Activated CD4-positive, alpha-beta T cell treated with anti-CD3 and anti-CD28 coated beads, Interleukin-2, amount 50 U/mL, for 24 hours (primary cell): ENCODE results near the gene LIMS2.

Experiments used
- DNase-seq, 2 donors: peaks; one replicate each; pipeline ENCODE4 v3.0.0-alpha.2; 2020; ENCODE audit warnings: low read depth in 1 of 2, low spot score in 1 of 2

Gene LIMS2

DNA sequence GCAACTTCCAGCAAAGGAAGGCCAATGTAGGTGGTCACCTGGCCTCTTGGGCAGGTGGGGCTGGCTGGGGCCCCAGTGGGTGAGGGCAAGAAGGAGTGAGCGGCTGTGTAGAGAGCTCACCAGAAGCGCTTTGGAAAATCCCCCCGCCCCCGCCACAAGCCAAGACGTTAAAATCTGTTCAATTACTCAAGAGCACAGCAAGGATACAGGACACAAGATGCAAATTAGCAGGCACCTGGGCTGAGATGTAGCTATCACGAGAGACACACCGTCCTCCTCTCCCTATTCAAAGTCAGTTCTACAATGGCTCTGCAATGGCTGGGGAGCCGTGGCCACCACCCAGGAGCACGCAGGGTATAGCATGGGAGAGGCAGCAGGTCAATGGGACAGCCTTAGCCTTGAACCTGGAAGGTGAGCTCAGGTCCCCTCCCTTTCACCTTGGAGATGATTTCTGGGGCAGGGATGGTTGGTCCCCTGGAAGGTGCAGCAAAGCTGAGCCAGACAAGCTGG is 67.9 kb downstream of the LIMS2 start:
- no peak for DNase-seq

- no peak for DNase-seq
Observed at GRCh38 chr2:127606625-127607398, 68.5 kb downstream of the LIMS2 start.

DNA sequence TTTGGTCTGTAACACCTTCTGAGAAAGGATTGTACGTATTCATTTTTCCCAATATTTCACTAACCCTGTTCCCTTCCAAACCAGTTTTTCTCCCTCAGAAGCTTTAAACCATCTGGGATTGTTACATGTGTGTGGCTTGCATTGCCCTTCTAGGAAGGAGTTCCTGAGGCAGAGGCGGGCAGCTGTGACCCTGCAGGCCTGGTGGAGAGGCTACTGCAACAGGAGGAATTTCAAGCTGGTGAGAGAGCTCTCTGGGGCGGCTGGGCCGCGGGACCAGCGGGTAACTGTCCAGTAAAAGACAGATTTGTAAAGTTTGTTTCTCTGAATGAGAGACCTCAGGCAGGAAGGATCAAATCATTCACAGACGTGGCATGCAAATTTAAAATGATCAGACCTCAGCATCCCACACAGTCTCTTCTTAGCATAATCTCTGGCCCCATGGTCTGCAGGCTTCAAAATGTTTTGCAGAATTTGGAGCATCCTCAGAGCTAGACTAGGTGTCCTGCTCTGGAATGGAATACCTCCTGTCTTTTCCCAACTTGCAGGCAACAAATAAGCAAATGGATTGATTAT is 69.6 kb downstream of the LIMS2 start:
- DNase-seq, result no peak

DNA sequence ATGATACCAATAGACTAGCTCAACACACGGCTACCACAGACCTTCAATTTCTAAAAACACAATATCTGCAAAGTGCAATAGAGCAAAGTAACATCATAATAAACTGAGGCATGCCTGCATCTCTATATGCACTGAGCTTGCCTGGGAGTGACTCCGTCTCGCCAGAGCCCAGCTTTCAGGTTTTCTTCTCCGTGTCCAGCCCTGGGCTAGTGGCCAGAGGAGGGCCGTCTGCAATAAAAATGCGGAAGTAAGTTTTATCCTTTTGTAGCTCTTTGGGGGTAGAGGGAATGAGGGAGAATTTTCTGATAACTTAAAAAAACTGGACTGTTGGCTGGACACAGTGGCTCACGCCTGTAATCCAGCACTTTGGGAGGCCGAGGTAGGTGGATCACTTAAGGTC is 70.3 kb downstream of the LIMS2 start:
- no peak for DNase-seq

DNA sequence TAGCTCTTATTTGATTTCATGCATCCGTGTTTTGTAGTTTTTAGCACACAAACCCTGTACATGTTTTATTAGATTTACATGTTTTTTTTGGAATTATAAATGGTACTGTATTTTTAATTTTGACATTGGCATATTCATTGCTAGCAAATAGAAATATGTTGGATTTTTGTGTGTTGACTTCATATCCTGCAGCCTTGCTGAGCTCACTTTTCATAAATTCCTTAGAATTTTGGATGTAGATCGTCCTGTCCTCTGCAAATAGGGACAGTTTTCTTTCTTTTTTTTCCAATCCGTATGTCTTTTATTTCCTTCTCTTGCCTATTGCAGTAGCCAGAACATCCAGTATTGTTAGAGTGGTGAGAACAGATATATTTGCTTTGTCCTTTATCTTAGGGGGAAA is 76.1 kb downstream of the LIMS2 start:
- no peak for DNase-seq

DNA sequence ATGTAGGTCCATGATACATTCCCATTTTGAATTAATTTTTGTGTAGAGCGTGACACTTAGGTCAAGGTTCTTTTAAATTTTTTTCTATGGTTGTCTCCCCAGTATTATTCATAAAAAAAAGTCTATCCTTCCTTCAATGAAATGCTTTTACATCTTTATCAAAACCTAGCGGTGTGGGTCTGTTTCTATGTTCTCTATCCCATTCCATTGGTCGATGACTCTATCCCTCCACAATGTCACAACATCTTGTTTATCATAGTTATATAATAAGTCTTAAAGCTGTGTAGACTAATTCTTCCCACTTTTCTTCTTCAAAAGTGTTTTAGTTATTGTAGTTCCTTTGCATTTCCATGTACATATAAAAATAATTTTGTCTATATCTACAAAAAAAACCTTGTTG is 76.6 kb downstream of the LIMS2 start:
- no peak for DNase-seq

- no peak for DNase-seq
Observed at GRCh38 chr2:127597984-127598380, 77.3 kb downstream of the LIMS2 start.

GRCh38 chr2:127597046-127597983 is 78.0 kb downstream of the LIMS2 start:
- DNase-seq, result no peak

GRCh38 chr2:127596311-127597045 is 78.9 kb downstream of the LIMS2 start:
- no peak for DNase-seq

DNA sequence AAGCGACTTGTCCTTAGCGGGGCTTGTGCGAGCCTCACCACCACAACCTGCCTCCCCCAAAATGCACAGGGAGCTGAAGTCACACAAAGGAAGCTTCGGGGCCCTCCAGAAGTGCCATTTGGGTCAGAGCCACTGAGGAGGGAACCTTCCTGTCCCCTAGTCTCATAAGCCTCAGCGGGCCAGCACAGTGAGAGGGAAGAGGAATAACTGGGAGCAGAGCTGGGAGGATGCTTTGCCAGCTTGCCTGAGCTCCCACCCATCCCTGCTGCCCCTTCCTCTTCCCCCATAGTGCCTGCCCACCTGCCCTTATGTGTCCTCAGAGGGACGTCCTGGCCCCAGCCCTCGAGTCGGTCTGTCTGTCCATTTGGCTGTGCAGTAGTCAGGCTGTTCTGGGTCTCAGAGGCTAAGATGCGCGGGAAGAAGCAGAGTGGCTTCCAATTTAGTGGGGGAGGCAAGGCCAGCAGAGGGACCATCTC is 81.2 kb downstream of the LIMS2 start:
- no peak for DNase-seq

DNA sequence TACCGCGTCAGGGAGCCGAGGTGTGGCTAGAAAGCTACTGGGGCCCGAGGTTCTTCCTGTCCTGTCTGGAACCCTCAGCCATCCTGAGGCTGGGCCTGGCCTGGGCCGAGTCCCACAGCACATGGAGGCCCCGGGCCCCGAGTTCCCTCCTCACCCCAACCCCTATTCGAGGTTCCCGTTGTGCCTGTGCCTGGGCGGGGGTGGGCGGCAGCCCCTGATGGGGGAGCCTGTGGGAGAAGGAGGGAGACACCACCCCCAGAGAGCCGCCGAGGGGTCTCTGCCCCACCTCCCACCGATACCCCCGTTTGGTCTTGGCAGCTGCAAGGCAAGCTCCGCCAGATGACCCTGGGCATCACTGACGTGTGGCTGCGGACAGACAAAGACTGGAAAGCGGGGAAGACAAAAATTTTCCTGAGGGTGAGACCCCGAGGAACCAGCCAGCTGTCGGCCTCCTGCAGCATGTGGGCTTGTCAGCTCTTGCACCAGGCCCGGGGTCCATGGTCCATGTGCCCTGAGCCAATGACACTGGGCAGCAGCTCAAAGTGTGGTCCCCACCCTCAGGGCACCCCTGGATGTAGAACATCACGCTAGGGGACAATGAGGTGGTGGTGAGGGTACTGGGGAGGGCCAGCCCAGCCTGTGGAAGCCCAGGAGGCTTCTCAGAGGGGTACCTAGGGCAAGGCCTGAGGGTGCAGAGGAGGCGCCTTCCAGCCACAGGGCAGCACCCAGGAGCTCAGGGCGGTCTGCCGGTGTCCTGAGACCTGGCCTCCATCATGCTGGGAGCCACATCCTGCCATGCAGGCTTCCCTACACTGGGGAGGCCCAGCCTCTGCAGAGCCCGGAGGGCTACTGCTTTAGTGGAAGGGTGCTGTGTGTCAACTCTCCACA is 81.9 kb downstream of the LIMS2 start:
- DNase-seq, result no peak

GRCh38 chr2:127592761-127593227 is 82.5 kb downstream of the LIMS2 start:
- no peak for DNase-seq

DNA sequence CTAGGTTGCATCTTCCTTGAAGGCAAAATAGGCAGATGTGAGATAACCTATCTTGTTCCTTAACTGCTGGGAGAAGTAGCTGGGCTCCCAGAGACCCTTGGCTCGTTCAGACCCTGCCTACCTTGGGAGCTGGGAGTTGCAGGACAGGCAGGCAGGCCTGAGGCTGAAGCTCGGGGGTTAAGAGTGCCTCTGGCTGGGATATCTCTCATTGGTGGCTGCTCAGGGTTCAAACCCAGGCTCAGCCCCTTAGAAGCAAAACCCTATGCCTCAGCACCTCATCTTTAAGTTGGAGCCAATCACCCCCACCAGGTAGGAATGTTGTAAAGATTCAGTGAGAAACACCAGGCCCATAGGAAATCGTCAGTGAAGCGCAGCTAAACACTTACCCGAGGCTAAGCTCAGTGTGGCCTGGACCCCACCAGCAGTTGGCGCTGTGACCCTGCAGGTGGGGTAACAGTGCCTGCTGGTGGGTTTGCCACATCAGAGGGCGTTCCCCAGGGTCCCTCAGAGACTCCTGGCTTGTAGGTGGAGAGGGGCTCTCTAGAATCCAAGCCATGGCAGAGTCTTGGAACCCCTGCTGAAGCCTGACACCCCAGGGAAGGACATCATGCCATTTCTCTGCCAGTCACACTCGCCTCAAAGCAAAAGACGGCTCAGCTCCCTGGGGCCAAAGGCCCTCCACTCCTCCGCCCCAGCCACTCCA is 84.0 kb downstream of the LIMS2 start:
- peak; percentile 18 to 45 for DNase-seq

DNA sequence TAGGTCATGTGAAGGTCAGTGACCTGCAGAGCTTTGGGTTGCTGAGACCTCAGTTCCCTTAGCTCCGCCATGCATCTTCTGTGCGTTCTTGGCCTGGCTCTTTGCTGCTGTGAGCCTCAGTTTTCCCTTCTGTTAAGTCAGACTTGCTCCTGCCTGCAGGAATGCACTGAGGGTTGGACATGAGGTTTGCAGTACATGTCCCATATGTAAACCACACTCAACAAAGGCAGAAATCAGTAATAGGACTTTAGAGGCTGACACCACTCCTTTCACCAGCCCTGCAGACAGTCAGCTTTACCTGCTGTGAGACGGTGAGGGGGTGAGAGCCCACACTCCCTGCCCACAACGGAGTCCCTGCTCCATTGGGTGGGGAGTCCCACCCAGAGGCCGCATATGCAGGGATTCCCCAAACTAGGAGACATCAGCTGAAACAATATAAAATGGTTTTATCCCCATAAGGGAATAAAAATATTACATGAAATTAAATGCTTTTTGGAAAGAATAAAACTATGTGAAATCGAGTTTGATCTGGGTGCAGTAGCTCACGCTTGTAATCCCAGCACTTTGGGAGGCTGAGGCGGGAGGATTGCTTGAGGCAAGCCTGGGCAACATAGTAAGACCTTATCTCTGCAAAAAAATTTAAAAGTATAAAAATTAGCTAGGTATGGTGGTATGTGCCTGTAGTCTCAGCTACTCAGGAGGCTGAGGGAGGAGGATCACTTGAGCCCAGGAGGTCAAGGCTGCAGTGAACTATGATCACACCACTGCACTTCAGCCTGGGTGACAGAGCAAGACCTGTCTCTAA is 84.7 kb downstream of the LIMS2 start:
- no peak for DNase-seq

DNA sequence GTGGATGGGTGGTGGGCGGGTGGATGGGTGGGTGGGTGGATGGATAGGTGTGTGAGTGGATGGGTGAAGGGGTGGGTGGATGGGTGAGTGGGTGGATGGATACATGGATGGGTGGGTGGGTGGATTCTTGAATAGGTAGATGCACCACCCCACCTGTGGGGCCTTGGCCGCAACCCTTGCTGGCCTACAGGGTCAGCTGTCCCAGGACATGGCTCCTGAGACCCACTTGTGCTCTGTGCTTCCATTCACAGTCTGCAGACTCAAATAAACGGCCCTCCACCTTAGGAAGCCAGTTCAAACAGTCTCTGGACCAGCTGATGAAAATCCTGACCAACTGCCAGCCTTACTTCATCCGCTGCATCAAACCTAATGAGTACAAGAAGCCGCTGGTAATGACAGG is 85.5 kb downstream of the LIMS2 start:
- no peak for DNase-seq

- DNase-seq, result no peak
Observed at GRCh38 chr2:127589358-127589757, 86.0 kb downstream of the LIMS2 start.
